ENCODE results near the gene ABCB4.

GRCh38 chr7:87447116-87447635, 28.3 kb downstream of the ABCB4 start:
- TF ChIP-seq CTCF (optimal IDR thresholded peaks at IDR 0.05 in 1 of 3, IDR thresholded peaks at IDR 0.05 in 1 of 3, conservative IDR thresholded peaks at IDR 0.05 in 1 of 3; ENCODE audit: extremely low read depth in 1 of 3, insufficient read depth in 2 of 3, low read length in 3 of 3), result no peak
- TF ChIP-seq EZH2 (IDR thresholded peaks at IDR 0.05; ENCODE audit: low read length), result no peak

Data from keratinocyte (primary cell).